ENCODE data around the gene TBC1D22B. TPM values are rescaled to one million over a fixed set of nuclear protein-coding genes. Genes with fewer than 3 reads are reported as not detected.
"Not testable (repeated sequence)": the region's sequence is repeated elsewhere in the genome, so short reads cannot be mapped to it uniquely, and the experiment has no call there.

Gene TBC1D22B
- total and polyA plus RNA-seq, 2 donors (not counting 3 experiments of a cell fraction or from before 2014, with no cell fraction given): 13.1 to 13.6 TPM

GRCh38 chr6:37297637-37298036, 40.1 kb downstream of the TBC1D22B start:
- BruUV-seq (replicated peaks); intact Hi-C loops (cut with micrococcal nuclease); H3K9ac ChIP-seq (replicated peaks; ENCODE audit: extremely low read depth, insufficient read depth, low read length); DNase-seq (ENCODE audit: low read depth, low spot score); H3K9me1 ChIP-seq (replicated peaks; ENCODE audit: control insufficient read depth, extremely low read depth, insufficient read depth, low read length); H3K27me3 ChIP-seq (ENCODE audit: control insufficient read depth in 2 of 2, insufficient read depth in 2 of 2, low read length in 2 of 2); FAIRE-seq; dilution Hi-C loops (cut with MboI; ENCODE audit: extremely low pct_ligation_motif_present, low sequenced_read_pairs); H3K36me3 ChIP-seq (ENCODE audit: control insufficient read depth in 2 of 2, extremely low read depth in 1 of 2, insufficient read depth in 2 of 2, low read length in 2 of 2); H3K4me1 ChIP-seq (ENCODE audit: control insufficient read depth, extremely low read depth, insufficient read depth, low read length); H3K4me3 ChIP-seq (replicated peaks in 1 of 3; ENCODE audit: insufficient read depth in 1 of 3, low read depth in 1 of 3, low read length in 3 of 3); H3K79me2 ChIP-seq (ENCODE audit: control insufficient read depth, insufficient read depth, low read length); H3K27ac ChIP-seq (ENCODE audit: insufficient read depth, low read depth, low read length); H4K20me1 ChIP-seq (replicated peaks; ENCODE audit: control insufficient read depth, extremely low read depth, insufficient read depth, low read length); H3K4me2 ChIP-seq (ENCODE audit: insufficient read depth, low read length); H3K9me3 ChIP-seq (replicated peaks; ENCODE audit: control insufficient read depth, insufficient read depth, low read length); POLR2A ChIA-PET; H2AFZ ChIP-seq (ENCODE audit: low read depth, low read length): not testable (repeated sequence)
- CTCF ChIA-PET: interaction anchor here (1.1 to 1.3 kb wide), 2 partner anchors 17 to 36 kb away, joined by 3 read pairs; no protein-coding TSS in a partner anchor

- intact Hi-C loops (cut with micrococcal nuclease): no loop called here
- no peaks in the 10 kb centered on the region for H3K79me2 ChIP-seq (ENCODE audit: control insufficient read depth, insufficient read depth, low read length)
- no peaks in the 10 kb centered on the region for H3K9me3 ChIP-seq (replicated peaks; ENCODE audit: control insufficient read depth, insufficient read depth, low read length)
- dilution Hi-C loops (cut with MboI; ENCODE audit: extremely low pct_ligation_motif_present, low sequenced_read_pairs): no loop called here
- TF ChIP-seq EZH2 (IDR thresholded peaks at IDR 0.05; ENCODE audit: borderline replicate concordance, low read depth, low read length, severe bottlenecking): no peak
- no peak for TF ChIP-seq CTCF (IDR thresholded peaks at IDR 0.05; ENCODE audit: extremely low read depth in 1 of 2, insufficient read depth in 1 of 2, low read depth in 1 of 2, low read length in 2 of 2)
- TF ChIP-seq JUN (IDR thresholded peaks at IDR 0.05; ENCODE audit: borderline replicate concordance, insufficient read depth, insufficient read length, low read depth): no peak
- no peak for TF ChIP-seq POLR2AphosphoS5 (IDR thresholded peaks at IDR 0.05; ENCODE audit: insufficient read depth, low read depth, low read length)
- TF ChIP-seq MAX (IDR thresholded peaks at IDR 0.05; ENCODE audit: insufficient read depth, insufficient read length): no peak
- no peak for TF ChIP-seq POLR2A (IDR thresholded peaks at IDR 0.05; ENCODE audit: low read depth, low read length)
- no peak for TF ChIP-seq GATA2 (IDR thresholded peaks at IDR 0.05; ENCODE audit: insufficient read depth, insufficient read length, low read depth, low read length)
- TF ChIP-seq FOS (IDR thresholded peaks at IDR 0.05; ENCODE audit: borderline replicate concordance, insufficient read depth, low read length): no peak
- no peak for TF ChIP-seq MYC (IDR thresholded peaks at IDR 0.05; ENCODE audit: low read depth, low read length)
- peaks cover 5 to 8% of the 10 kb centered on the region in 2 experiments for H3K36me3 ChIP-seq (ENCODE audit: control insufficient read depth in 2 of 2, extremely low read depth in 1 of 2, insufficient read depth in 2 of 2, low read length in 2 of 2)
- FAIRE-seq (no peak), DNase-seq (ENCODE audit: low read depth, low spot score) (no peak)
- H3K4me3 ChIP-seq (replicated peaks in 1 of 3; ENCODE audit: insufficient read depth in 1 of 3, low read depth in 1 of 3, low read length in 3 of 3): no peak overlapping the region
- no peaks in the 10 kb centered on the region for H3K27me3 ChIP-seq (ENCODE audit: control insufficient read depth in 2 of 2, insufficient read depth in 2 of 2, low read length in 2 of 2)
- no peak overlapping the region for H2AFZ ChIP-seq (ENCODE audit: low read depth, low read length)
- H3K9me1 ChIP-seq (replicated peaks; ENCODE audit: control insufficient read depth, extremely low read depth, insufficient read depth, low read length): no peaks in the 10 kb centered on the region
- CTCF ChIA-PET: interaction anchor here (1.0 kb wide), 1 partner anchor 24 kb away, joined by 3 read pairs; no protein-coding TSS in a partner anchor
- no peak overlapping the region for H3K4me2 ChIP-seq (ENCODE audit: insufficient read depth, low read length)
- H3K9ac ChIP-seq (replicated peaks; ENCODE audit: extremely low read depth, insufficient read depth, low read length): no peak overlapping the region
- H4K20me1 ChIP-seq (replicated peaks; ENCODE audit: control insufficient read depth, extremely low read depth, insufficient read depth, low read length): no peaks in the 10 kb centered on the region
- BruUV-seq (replicated peaks): no TSS peak
- POLR2A ChIA-PET: interaction anchor here (0.7 kb wide), 1 partner anchor 124 kb away, joined by 3 read pairs; no protein-coding TSS in a partner anchor
- peaks cover 8% of the 10 kb centered on the region for H3K4me1 ChIP-seq (ENCODE audit: control insufficient read depth, extremely low read depth, insufficient read depth, low read length)
- no peak overlapping the region for H3K27ac ChIP-seq (ENCODE audit: insufficient read depth, low read depth, low read length)
Measured at GRCh38 chr6:37298958-37299357, 41.4 kb downstream of the TBC1D22B start.

All from endothelial cell of umbilical vein (primary cell).